CD14-positive monocyte (primary cell): ENCODE measurements around the gene E2F1. TPM values are rescaled to one million over a fixed set of nuclear protein-coding genes. Genes with fewer than 3 reads are reported as not detected.

ENCODE experiments used
- DNase-seq, 3 donors: peaks; one replicate each; pipeline ENCODE4 v3.0.0-alpha.2; 2011 to 2022
- H2AFZ ChIP-seq: 2 replicates; pipeline ENCODE4 v1.6.0; 2012; ENCODE audit warnings: mild to moderate bottlenecking, low read depth, low read length, inconsistent platforms; ENCODE audit not compliant: insufficient read depth, poor library complexity, severe bottlenecking
- H3K27ac ChIP-seq, 2 donors: 1 replicate in 1 of 2; 2 replicates in 1 of 2; pipeline ENCODE4 v1.5.1; 2012 to 2013; ENCODE audit warnings: low read length in 2 of 2, control low read depth in 1 of 2, inconsistent platforms in 1 of 2, low read depth in 1 of 2, mild to moderate bottlenecking in 1 of 2
- H3K27me3 ChIP-seq, 2 donors: one replicate each; pipeline versions ENCODE4 v1.6.0 to v1.6.1; 2011 to 2013; ENCODE audit warnings: low read length in 2 of 2; ENCODE audit not compliant: control insufficient read depth in 2 of 2, insufficient read depth in 2 of 2
- H3K36me3 ChIP-seq, 2 donors: replicated peaks in 1 of 2; 1 replicate in 1 of 2; 2 replicates in 1 of 2; pipeline versions ENCODE4 v1.5.1 to v1.6.1; 2012 to 2013; ENCODE audit warnings: low read length in 2 of 2, control low read depth in 1 of 2, inconsistent platforms in 1 of 2, mild to moderate bottlenecking in 1 of 2; ENCODE audit not compliant: insufficient read depth in 2 of 2, control insufficient read depth in 1 of 2
- H3K4me1 ChIP-seq, 2 donors: 1 replicate in 1 of 2; 2 replicates in 1 of 2; pipeline versions ENCODE4 v1.5.1 to v1.6.1; 2012 to 2013; ENCODE audit warnings: low read length in 2 of 2, control low read depth in 1 of 2, inconsistent platforms in 1 of 2, mild to moderate bottlenecking in 1 of 2, moderate library complexity in 1 of 2; ENCODE audit not compliant: insufficient read depth in 2 of 2, control insufficient read depth in 1 of 2
- H3K4me2 ChIP-seq: replicated peaks from 2 replicates; pipeline ENCODE3; 2012; ENCODE audit warnings: low read length, moderate library complexity, mild to moderate bottlenecking; ENCODE audit not compliant: poor library complexity, severe bottlenecking; ENCODE audit errors: extremely low read depth
- H3K4me3 ChIP-seq, 3 experiments: fragments of 200-600 bp in 1 of 3; sonication (generic) in 1 of 3; replicated peaks in 1 of 3; 1 replicate in 2 of 3; 2 replicates in 1 of 3; pipeline ENCODE4 v1.5.1; 2011 to 2013; ENCODE audit warnings: low read length in 3 of 3, mild to moderate bottlenecking in 3 of 3, control low read depth in 2 of 3, low read depth in 2 of 3, inconsistent platforms in 1 of 3, moderate library complexity in 1 of 3
- H3K79me2 ChIP-seq: 2 replicates; pipeline ENCODE4 v1.6.0; 2012; ENCODE audit warnings: mild to moderate bottlenecking, control low read depth, inconsistent platforms, low read length, moderate library complexity; ENCODE audit not compliant: insufficient read depth
- H3K9ac ChIP-seq: 2 replicates; pipeline ENCODE4 v1.6.0; 2017; ENCODE audit warnings: low read length, mild to moderate bottlenecking; ENCODE audit not compliant: insufficient read depth, poor library complexity, severe bottlenecking
- H3K9me3 ChIP-seq, 2 donors: replicated peaks in 1 of 2; 1 replicate in 1 of 2; 2 replicates in 1 of 2; pipeline versions ENCODE4 v1.5.1 to v1.6.1; 2012 to 2013; ENCODE audit warnings: low read length in 2 of 2, control low read depth in 1 of 2; ENCODE audit not compliant: control insufficient read depth in 1 of 2, insufficient read depth in 1 of 2
- H4K20me1 ChIP-seq: 2 replicates; pipeline ENCODE4 v1.6.0; 2012; ENCODE audit warnings: mild to moderate bottlenecking, low read length, control low read depth, moderate library complexity; ENCODE audit not compliant: insufficient read depth
- H3K27ac Mint-ChIP-seq, 7 donors: one replicate each; pipeline ENCODE4 v1.8.0; 2020; ENCODE audit warnings: mild to moderate bottlenecking in 7 of 7, mixed read lengths in 7 of 7, moderate library complexity in 6 of 7, inconsistent platforms in 2 of 7
- H3K27me3 Mint-ChIP-seq, 3 donors: one replicate each; pipeline ENCODE4 v1.8.0; 2021 to 2022; ENCODE audit warnings: low read depth in 3 of 3, mild to moderate bottlenecking in 3 of 3, mixed read lengths in 3 of 3, moderate library complexity in 3 of 3, inconsistent platforms in 1 of 3
- H3K36me3 Mint-ChIP-seq, 2 donors: one replicate each; pipeline ENCODE4 v1.8.0; 2020; ENCODE audit warnings: mixed read lengths in 2 of 2, inconsistent platforms in 1 of 2, mild to moderate bottlenecking in 1 of 2
- H3K4me1 Mint-ChIP-seq: one replicate; pipeline ENCODE4 v1.8.0; 2020; ENCODE audit warnings: mild to moderate bottlenecking, mixed read lengths
- H3K4me3 Mint-ChIP-seq, 2 donors: one replicate each; pipeline ENCODE4 v1.8.0; 2020; ENCODE audit warnings: mild to moderate bottlenecking in 2 of 2, mixed read lengths in 2 of 2, moderate library complexity in 1 of 2
- H3K9me3 Mint-ChIP-seq, 7 donors: one replicate each; pipeline ENCODE4 v1.8.0; 2020 to 2022; ENCODE audit warnings: mixed read lengths in 7 of 7, mild to moderate bottlenecking in 6 of 7, moderate library complexity in 6 of 7, inconsistent platforms in 2 of 7
- WGBS: methylation state at CpG from one replicate; pipeline ENCODE4 v1.1.5; 2013; ENCODE audit warnings: missing lambda C conversion rate; ENCODE audit not compliant: insufficient coverage; 5-methylcytosine and 5-hydroxymethylcytosine counted together
- intact Hi-C, 2 donors: fragments of 100-400 bp; cut with micrococcal nuclease; formaldehyde crosslinking; loops; one replicate each; pipeline versions ENCODE4 v1.15.0 to v1.15.1; 2023
- polyA plus RNA-seq, 3 donors: library from polyadenylated mRNA; depleted of rRNA in 1 of 3; unstranded in 2 of 3; stranded (reverse) in 1 of 3; fragments of 300-500 nt in 2 of 3; fragments of >200 nt in 1 of 3; fragmentation: Illumina TruSeq in 2 of 3; gene quantifications; 1 replicate in 2 of 3; 2 replicates in 1 of 3; pipeline ENCODE4 v1.2.3, GENCODE V29; 2012 to 2021
- TF ChIP-seq, protein P1 (sequence below): fragments of 200-600 bp; IDR thresholded peaks from one replicate; pipeline ENCODE4 v1.8.0; 2022; ENCODE audit warnings: antibody characterized with exemption, mild to moderate bottlenecking

E2F1 gene
- polyA plus RNA-seq, 3 donors: 0.17 to 1.1 TPM; not detected in 1

DNA sequence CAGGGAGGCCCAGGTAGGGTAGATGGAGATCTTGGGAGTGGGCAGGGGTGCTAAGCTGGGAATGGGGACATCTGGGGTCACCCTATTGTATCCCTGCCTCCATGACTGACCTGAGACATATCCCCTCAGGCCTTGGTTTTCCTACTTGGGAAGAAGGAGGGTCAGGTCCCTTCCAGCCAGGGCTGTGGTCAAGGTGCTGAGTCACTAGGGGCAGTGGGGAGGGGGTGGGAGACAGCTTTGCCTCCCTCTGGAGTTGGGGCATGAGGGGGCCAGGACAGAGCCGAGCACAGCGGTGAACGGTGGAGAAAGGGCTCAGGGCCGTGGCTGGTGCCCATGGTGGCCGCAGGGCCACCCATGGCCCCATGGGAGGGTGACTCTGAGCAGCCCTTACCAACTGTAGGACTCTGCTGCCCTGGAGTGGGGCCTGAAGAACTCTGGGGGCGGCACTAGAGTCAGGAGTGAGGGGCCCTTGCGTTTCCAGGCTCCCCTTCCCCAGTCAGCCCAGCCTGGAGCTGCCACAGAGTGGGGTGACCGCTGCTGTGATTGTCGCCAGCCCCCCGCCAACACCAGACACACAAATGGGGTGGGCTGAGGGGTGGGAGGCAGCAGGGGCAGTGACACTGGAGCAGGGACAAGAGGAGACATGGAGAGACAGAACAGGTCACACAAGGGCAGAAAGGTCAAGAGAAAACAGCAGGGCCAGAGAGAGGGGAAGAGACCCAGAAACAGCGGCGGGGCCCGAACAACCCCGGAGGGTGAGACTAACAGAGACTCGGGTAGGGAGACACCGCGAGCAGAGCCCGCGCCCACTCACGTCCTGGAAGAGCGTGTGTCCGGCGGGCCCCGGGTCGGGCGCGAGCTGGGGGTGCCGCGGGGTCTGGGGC, 12.5 kb downstream of the E2F1 start:
- Mint-ChIP-seq H3K4me3 (peak overlapping the region; percentile 91 to 97), H3K27ac (peak overlapping the region; percentile 27 to 91 (median 77)), H3K36me3 (peaks cover 5 to 25% of the 10 kb centered on the region in 2 donors), H3K9me3 (no peaks in the 10 kb centered on the region), H3K27me3 (peaks cover 2 to 8% (median 3%) of the 10 kb centered on the region in 3 donors), H3K4me1 (peaks cover 17% of the 10 kb centered on the region)
- WGBS: 21% methylated on average over 24 of the region's 29 CpGs
- peak overlapping the region; percentile 42 to 74 (median 55) for H3K4me3 ChIP-seq
- H3K9me3 ChIP-seq: no peaks in the 10 kb centered on the region
- H3K27me3 ChIP-seq: no peaks in the 10 kb centered on the region
- H2AFZ ChIP-seq: peak overlapping the region; percentile 87
- intact Hi-C loops: loop anchor here in 1 of 2 donors (5.0 kb wide), 1 partner anchor 231 kb away; the partner anchor contains the start of gene SNTA1
- H3K79me2 ChIP-seq: no peaks in the 10 kb centered on the region
- peaks cover 2% of the 10 kb centered on the region for H4K20me1 ChIP-seq
- no peak for DNase-seq
- H3K4me1 ChIP-seq: peaks cover 14 to 20% of the 10 kb centered on the region in 2 donors
- no peak overlapping the region for H3K27ac ChIP-seq
- TF ChIP-seq, protein P1, sequence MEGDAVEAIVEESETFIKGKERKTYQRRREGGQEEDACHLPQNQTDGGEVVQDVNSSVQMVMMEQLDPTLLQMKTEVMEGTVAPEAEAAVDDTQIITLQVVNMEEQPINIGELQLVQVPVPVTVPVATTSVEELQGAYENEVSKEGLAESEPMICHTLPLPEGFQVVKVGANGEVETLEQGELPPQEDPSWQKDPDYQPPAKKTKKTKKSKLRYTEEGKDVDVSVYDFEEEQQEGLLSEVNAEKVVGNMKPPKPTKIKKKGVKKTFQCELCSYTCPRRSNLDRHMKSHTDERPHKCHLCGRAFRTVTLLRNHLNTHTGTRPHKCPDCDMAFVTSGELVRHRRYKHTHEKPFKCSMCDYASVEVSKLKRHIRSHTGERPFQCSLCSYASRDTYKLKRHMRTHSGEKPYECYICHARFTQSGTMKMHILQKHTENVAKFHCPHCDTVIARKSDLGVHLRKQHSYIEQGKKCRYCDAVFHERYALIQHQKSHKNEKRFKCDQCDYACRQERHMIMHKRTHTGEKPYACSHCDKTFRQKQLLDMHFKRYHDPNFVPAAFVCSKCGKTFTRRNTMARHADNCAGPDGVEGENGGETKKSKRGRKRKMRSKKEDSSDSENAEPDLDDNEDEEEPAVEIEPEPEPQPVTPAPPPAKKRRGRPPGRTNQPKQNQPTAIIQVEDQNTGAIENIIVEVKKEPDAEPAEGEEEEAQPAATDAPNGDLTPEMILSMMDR: no peak
- H3K36me3 ChIP-seq: no peaks in the 10 kb centered on the region
- peak overlapping the region; percentile 76 for H3K4me2 ChIP-seq
- H3K9ac ChIP-seq: peak overlapping the region; percentile 57

DNA sequence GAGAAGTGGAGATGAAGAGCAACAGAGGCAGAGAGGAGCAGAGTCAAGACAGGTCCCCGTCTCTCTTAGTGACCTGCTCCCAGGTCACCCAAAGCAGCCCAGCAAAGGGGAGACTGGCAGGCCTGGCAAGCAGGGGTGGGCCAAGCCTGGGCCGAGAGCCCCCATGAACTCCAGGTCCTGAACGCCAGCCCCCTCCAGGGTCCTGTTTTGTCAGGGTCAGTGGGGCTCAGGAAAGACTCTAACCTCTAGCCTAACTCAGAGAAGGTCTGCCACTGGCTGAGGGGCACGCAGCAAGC, 13.1 kb downstream of the E2F1 start:
- no peak for DNase-seq
- Mint-ChIP-seq H3K36me3 (peaks cover 5 to 22% of the 10 kb centered on the region in 2 donors), H3K4me1 (peaks cover 23% of the 10 kb centered on the region), H3K27ac (no peak overlapping the region), H3K27me3 (peaks cover 2 to 8% (median 3%) of the 10 kb centered on the region in 3 donors), H3K9me3 (no peaks in the 10 kb centered on the region), H3K4me3 (peak overlapping the region; percentile 91 to 97)
- no peaks in the 10 kb centered on the region for H3K36me3 ChIP-seq
- H4K20me1 ChIP-seq: peaks cover 8% of the 10 kb centered on the region
- peak overlapping the region; percentile 76 for H3K4me2 ChIP-seq
- H3K9ac ChIP-seq: no peak overlapping the region
- H3K27ac ChIP-seq: no peak overlapping the region
- H3K27me3 ChIP-seq: no peaks in the 10 kb centered on the region
- peaks cover 17 to 26% of the 10 kb centered on the region in 2 donors for H3K4me1 ChIP-seq
- intact Hi-C loops: loop anchor here in 1 of 2 donors (5.0 kb wide), 1 partner anchor 231 kb away; the partner anchor contains the start of gene SNTA1
- WGBS: 100% methylated on average over 1 of the region's 4 CpGs
- TF ChIP-seq, protein P1: no peak
- H3K4me3 ChIP-seq: peak overlapping the region in 1 of 3 experiments; percentile 74
- no peak overlapping the region for H2AFZ ChIP-seq
- H3K79me2 ChIP-seq: no peaks in the 10 kb centered on the region
- no peaks in the 10 kb centered on the region for H3K9me3 ChIP-seq
